ENCODE data around the gene R3HDML. TPM values are rescaled to one million over a fixed set of nuclear protein-coding genes. Genes with fewer than 3 reads are reported as not detected.

The R3HDML gene
- total RNA-seq, 1 donor from 2014 or later, result not detected

DNA sequence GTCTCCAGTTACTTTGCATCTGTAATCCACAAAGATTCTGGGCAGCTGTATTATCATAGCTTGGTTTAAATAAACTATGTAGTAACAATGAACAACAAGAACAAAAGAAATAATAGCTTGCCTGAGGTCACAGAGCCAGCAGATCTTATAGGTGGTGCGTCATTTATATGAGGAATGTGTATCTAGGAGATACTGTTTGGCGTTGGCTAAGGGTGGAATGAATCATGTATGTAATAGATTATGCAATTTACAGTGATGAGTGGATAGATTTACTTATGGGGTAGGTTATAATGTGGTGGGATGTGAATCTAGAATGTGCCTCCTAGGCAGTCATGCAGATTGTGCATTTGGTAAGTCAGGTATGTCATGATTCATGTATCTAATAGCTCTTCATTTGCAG is 61.5 kb downstream of the R3HDML start:
- DNase-seq (ENCODE audit: extremely low read depth, low read depth, low spot score), result no peak

DNA sequence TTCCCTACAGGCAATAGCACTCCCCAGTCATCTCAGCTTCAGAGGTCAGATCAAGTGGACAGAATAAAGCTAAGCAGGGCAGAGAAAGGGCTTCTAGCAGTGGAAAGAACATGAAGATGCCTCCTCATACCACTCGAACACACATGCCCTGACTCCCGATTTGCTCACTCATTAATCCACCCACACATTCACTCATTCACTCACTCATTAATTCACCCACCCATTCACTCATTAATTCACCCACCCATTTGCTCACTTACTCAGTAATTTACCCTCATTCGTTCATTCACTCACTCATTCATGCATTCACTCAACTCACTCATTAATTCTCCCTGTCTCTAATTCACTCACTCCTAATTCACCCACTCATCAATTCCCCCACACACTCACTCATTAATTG is 62.6 kb downstream of the R3HDML start:
- DNase-seq (ENCODE audit: extremely low read depth, low read depth, low spot score), result no peak

DNA sequence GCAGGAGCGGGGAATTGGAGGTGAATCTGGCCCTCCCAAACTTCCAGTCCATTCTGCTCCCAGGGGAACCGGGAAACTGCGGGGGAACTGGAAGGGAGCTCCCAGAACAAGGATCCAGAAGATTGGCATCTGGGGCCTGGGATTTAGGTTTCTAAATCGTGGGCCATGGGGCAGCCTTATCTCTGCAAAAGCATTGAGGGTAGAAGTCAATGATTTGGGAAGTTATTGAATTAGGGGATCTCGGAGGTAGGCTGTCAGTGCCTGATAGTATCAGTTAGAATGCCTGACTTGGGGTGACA is 63.8 kb downstream of the R3HDML start:
- DNase-seq (ENCODE audit: extremely low read depth, low read depth, low spot score), result no peak

Other genes starting within 250 kb of the R3HDML start
- 0.58 and 1.5 TPM in 2 replicates for gene JPH2, start 149.9 kb upstream of the R3HDML start, total RNA-seq
- gene OSER1, start 126.3 kb upstream of the R3HDML start, total RNA-seq, result 25.6 and 33.9 TPM in 2 replicates
- gene GDAP1L1, start 89.7 kb upstream of the R3HDML start, total RNA-seq, result not detected in 2 replicates
- gene FITM2, start 25.8 kb upstream of the R3HDML start, total RNA-seq, result 5.7 and 6.8 TPM in 2 replicates
- gene HNF4A, start 18.7 kb downstream of the R3HDML start, total RNA-seq, result not detected in 2 replicates
- gene TTPAL, start 138.8 kb downstream of the R3HDML start, total RNA-seq, result 7.0 and 7.5 TPM in 2 replicates
- 79.2 and 81.6 TPM in 2 replicates for gene SERINC3, start 185.0 kb downstream of the R3HDML start, total RNA-seq
- gene PKIG, start 245.5 kb downstream of the R3HDML start, total RNA-seq, result 226 and 239 TPM in 2 replicates

All from glomerular endothelial cell (primary cell).